Measurements from ENCODE around the gene TFDP2. TPM values are rescaled to one million over a fixed set of nuclear protein-coding genes. Genes with fewer than 3 reads are reported as not detected.

TFDP2 gene
- total RNA-seq, 3 donors from 2014 or later, result 55.9 to 93.5 (median 59.3) TPM

- H3K27me3 ChIP-seq, result no peaks in the 10 kb centered on the region
- H3K36me3 ChIP-seq, result no peaks in the 10 kb centered on the region
- H3K4me3 ChIP-seq, result no peak overlapping the region
- TF ChIP-seq POLR2A (IDR thresholded peaks at IDR 0.05) (no peak), POLR2AphosphoS5 (IDR thresholded peaks at IDR 0.05) (no peak), CTCF (IDR thresholded peaks at IDR 0.05) (no peak)
- H3K27ac ChIP-seq, result no peak overlapping the region
- DNase-seq (ENCODE audit: low spot score in 2 of 2), result no peak
- no peaks in the 10 kb centered on the region for H3K4me1 ChIP-seq
- intact Hi-C loops (cut with DNase I; ENCODE audit: low total_unique reads), result no loop called here
- no peaks in the 10 kb centered on the region for H3K9me3 ChIP-seq
These were observed 211.3 kb downstream of the TFDP2 start for GRCh38 chr3:141938011-141938500.

GRCh38 chr3:141934354-141934753 is 215.0 kb downstream of the TFDP2 start:
- Histone ChIP-seq H3K9me3 (no peaks in the 10 kb centered on the region), H3K4me1 (no peaks in the 10 kb centered on the region), H3K4me3 (no peak overlapping the region), H3K36me3 (no peaks in the 10 kb centered on the region), H3K27me3 (no peaks in the 10 kb centered on the region), H3K27ac (no peak overlapping the region)
- no peak for DNase-seq (ENCODE audit: low spot score in 2 of 2)
- TF ChIP-seq POLR2A (IDR thresholded peaks at IDR 0.05) (no peak), POLR2AphosphoS5 (IDR thresholded peaks at IDR 0.05) (no peak), CTCF (IDR thresholded peaks at IDR 0.05) (no peak)
- intact Hi-C loops (cut with DNase I; ENCODE audit: low total_unique reads), result no loop called here

GRCh38 chr3:141933421-141934300 is 215.7 kb downstream of the TFDP2 start:
- H3K4me3 ChIP-seq, result no peak overlapping the region
- DNase-seq (ENCODE audit: low spot score in 2 of 2), result no peak
- TF ChIP-seq POLR2A (IDR thresholded peaks at IDR 0.05), result no peak
- no peak for TF ChIP-seq POLR2AphosphoS5 (IDR thresholded peaks at IDR 0.05)
- H3K27me3 ChIP-seq, result no peaks in the 10 kb centered on the region
- no peak overlapping the region for H3K27ac ChIP-seq
- H3K36me3 ChIP-seq, result no peaks in the 10 kb centered on the region
- intact Hi-C loops (cut with DNase I; ENCODE audit: low total_unique reads), result no loop called here
- H3K9me3 ChIP-seq, result no peaks in the 10 kb centered on the region
- no peaks in the 10 kb centered on the region for H3K4me1 ChIP-seq

GRCh38 chr3:141930801-141931200 is 218.5 kb downstream of the TFDP2 start:
- TF ChIP-seq POLR2A (IDR thresholded peaks at IDR 0.05), result no peak
- TF ChIP-seq CTCF (IDR thresholded peaks at IDR 0.05), result no peak
- no peak for TF ChIP-seq POLR2AphosphoS5 (IDR thresholded peaks at IDR 0.05)
- Histone ChIP-seq H3K9me3 (no peaks in the 10 kb centered on the region), H3K36me3 (no peaks in the 10 kb centered on the region), H3K4me3 (no peak overlapping the region), H3K27ac (no peak overlapping the region), H3K4me1 (no peaks in the 10 kb centered on the region), H3K27me3 (no peaks in the 10 kb centered on the region)
- no peak for DNase-seq (ENCODE audit: low spot score in 2 of 2)
- intact Hi-C loops (cut with DNase I; ENCODE audit: low total_unique reads), result no loop called here

- TF ChIP-seq POLR2AphosphoS5 (IDR thresholded peaks at IDR 0.05) (no peak), CTCF (IDR thresholded peaks at IDR 0.05) (no peak), POLR2A (IDR thresholded peaks at IDR 0.05) (no peak)
- DNase-seq (ENCODE audit: low spot score in 2 of 2), result no peak
- intact Hi-C loops (cut with DNase I; ENCODE audit: low total_unique reads), result no loop called here
These were observed 219.9 kb downstream of the TFDP2 start for GRCh38 chr3:141929341-141929995.

More at GRCh38 chr3:141929341-141929995, 219.9 kb downstream of the TFDP2 start:
- Histone ChIP-seq H3K4me1 (no peaks in the 10 kb centered on the region), H3K36me3 (no peaks in the 10 kb centered on the region), H3K4me3 (no peak overlapping the region), H3K27me3 (no peaks in the 10 kb centered on the region), H3K9me3 (no peaks in the 10 kb centered on the region), H3K27ac (no peak overlapping the region)
